Measurements from ENCODE around the gene SRPK1.
A peak's percentile ranks its signal among the peaks of the same experiment; 100 is the strongest.
"Not testable (repeated sequence)": the region's sequence is repeated elsewhere in the genome, so short reads cannot be mapped to it uniquely, and the experiment has no call there.

The SRPK1 gene

DNA sequence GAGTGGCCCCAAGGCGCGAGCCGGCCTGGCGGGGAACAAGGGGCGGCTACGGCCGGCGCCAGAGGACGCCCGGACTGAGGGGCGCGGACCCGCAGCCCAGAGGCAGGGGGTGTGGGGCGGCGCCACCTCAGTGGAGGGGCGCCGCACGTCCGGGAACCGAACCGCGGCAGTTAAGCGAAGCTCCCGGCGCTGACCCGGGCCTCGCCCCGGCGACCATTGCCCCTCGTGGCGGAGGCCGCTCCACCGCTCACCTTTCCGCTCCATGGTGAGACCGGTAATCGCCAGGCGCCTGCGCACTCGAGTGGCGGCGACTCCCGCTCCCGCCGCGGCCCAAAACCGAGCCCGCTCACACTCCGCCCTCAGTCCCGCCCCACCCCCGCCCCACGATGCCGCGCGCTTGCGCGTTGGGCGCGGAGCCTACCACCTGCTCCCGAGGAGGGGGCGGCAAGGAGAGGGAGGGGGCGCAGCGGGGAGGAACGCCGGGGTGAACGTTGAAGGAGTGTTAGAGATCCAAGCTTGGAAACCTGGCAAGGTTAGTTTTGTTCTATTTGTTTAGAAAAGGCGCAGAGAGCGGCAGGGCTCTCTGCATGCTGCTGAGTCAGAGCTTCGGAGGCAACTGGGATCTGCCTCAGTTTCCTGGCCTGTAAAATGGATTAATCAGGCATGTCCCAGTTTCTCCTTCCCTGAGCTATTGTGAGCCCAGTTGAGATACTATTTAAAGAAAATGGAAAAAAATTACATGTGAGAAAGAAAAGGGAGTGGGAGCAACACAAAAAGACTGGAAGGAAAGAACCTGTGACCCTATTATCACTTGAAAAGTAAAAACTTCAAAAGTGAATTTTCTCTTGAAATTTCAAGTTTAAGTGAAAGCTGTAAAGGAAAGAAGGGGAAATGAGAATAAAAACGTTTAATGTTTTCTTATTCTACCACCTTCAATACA lies at the start of gene SRPK1:
Gene SRPK1, minus strand, starts transcription at position 306 of the 940 bp plus-strand sequence. Its CDS starts 42 bp downstream, at position 264.
- peak; percentile 88 for DNase-seq

DNA sequence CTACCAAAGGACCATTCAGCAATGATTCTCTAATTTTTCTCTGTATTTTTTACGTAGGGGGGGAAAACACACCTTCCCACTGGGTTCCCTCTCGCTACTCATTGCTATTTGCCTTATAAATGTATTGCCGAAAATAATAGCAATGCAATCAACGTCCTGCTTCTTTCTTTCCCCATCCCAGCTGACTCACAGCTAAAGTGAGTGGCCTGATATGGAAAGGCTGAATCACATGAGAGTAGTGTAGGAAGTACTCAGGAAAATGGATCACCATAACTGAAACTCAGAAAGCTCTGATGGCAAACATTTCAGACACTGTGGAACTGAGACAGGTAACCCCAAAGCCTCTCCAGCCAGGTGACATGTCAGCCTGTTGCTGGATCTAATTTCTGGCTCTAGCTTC lies 49.3 kb upstream of the SRPK1 start:
- no peak for DNase-seq

DNA sequence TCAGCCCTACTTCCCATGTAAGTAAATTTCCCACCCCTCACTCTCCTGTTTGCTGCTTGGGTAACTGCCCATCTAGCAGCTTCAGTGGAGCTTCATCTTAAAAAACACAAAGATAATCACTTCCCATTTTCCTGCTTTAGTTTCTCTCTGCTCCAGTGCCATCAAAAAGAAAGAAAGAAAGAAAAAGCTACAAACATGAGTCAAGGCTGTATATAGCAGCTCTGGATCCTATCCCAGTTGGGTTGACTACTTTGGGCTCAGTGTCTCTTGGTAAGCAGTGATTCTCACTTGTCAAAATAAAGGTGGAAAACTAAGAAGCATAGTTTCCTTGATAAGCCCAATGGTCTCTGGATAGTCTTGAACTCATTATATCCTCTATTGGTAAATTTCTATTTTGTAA lies 48.7 kb upstream of the SRPK1 start:
- no peak for DNase-seq

DNA sequence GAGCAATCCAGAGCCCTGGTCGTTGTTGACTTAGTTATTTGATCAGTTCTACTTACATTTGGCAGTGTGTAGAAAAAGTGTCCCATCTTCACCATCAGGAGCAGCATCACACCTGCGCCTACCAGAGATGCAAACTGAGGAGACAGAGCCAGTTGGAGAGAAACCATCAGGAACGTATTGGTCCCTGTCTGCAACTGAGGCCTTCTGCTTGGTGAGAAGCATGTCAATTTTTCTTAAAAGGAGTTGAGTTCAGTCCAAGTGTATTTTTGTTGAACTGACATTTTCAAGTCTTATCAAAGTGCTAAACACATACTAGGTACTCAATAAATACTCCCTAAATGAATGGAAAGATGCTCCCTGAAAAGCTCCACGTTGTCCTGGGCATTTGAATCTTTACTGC lies 47.9 kb upstream of the SRPK1 start:
- no peak for DNase-seq

DNA sequence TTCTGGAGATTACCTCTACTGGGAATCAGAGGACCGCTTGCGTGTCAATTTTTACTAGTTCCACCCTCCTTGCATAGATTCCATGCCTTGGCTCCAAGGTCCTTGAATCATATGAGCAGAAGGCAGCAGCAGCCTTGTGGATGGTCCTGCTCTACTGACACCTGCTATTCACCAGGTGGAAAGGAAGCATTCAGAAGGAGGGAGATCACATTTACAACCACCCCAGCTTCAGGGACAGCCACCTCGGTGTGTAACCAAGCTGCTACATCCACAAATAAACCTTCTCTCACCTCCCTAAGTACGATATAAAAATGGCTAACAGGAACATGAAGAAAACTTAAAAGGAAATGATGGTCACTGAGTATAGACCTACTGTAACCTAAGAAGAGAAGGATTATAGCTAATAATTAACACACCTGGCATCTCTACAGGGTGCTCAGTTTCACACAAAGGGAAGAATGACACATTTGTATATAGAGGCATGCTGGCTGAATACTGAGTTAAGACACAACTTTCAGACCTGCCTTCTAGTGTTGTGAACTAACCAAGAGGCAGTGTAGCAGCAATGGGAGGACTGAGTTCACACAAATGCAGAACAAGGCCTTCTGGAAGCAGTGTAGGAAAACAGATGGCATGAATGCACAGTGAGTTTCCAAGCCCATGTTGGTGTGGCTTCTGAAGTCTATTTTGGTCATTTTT lies 46.3 kb upstream of the SRPK1 start:
- no peak for DNase-seq

DNA sequence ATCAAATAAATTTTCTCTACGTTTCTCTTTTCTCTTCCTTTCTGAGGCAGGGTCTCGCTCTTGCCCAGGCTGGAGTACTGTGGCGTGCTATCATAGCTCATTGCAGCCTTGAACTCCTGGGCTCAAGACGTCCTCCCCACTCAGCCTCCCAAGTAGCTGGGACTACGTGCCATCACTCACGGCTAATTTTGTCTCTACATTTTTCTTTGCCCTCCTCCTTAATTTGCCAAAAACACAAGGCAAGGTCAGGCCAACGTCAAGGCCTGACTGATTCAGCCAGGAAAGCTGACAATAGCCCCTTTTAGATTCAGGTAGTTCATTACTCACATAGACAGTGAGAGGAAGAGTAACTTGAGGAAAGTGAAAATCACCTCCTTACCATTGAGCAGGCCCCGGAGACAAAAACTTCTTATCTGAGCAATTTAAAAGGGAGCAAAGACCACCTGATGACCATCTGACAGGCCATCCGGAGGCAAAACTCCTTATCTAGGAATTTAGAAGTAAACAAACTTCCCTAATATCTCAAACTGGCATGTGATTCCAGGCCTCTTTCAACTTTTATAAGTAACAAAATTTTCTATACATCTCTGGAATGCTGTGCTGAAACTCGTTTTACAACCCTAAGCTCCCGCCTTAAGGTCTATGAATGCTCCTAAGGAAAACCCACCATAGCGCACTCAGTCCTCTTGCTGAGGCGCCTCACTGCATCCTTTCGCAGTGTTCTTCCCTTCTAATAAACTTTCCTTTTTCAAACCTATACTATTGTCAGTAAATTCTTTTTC lies 42.1 kb upstream of the SRPK1 start:
- no peak for DNase-seq

DNA sequence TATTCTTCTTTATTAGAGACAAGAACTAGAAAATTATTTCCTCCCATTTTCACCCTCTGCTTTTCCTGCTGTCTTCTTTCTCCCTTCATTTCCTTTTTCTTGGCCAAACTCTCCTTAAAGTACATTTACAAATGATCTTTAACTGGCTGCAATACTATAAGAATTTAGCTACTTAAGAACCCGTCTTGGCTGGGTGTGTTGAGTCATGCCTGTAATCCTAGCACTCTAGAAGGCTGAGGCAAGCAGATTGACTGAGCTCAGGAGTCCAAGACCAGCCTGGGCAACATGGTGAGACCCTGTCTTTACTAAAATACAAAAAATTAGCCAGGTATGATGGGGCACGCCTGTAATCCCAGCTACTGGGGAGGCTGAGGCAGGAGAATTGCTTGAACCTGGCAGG lies 39.3 kb upstream of the SRPK1 start:
- no peak for DNase-seq

DNA sequence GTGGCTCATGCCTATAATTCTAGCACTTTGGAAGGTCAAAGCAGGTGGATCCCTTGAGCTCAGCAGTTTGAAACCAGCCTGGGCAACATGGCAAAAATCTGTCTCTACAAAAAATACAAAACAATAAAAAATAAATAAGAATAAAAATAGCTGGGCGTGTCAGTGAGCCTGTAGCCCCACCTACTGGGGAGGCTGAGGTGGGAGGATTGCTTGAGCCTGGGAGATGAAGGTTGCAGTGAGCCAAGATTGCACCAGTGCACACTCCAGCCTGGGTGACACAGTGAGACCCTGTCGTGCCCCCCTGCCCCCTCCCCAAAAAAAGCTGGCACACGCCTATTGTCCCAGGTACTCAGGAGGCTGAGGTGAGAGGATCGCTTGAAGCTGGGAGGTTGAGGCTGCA lies 35.1 kb upstream of the SRPK1 start:
- DNase-seq = no peak

DNA sequence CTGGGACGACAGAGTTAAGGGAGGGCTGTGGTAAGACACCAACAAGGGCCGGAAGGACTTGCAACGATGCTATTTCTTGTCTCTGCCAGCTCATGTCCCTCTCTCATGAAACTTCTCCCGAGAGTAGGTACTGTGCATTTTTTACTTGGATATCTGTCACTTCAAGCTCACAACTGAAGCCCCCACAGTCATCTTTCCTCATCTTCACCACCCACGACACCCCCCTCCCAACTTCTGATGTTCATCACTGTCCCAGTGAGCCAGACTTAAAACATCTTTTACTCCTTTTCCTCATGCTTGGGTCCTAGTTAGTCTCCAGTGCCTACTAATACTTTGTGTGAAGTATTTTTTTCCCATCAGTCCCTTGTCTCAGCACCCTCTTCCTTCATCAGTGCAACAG lies 34.6 kb upstream of the SRPK1 start:
- DNase-seq = no peak

DNA sequence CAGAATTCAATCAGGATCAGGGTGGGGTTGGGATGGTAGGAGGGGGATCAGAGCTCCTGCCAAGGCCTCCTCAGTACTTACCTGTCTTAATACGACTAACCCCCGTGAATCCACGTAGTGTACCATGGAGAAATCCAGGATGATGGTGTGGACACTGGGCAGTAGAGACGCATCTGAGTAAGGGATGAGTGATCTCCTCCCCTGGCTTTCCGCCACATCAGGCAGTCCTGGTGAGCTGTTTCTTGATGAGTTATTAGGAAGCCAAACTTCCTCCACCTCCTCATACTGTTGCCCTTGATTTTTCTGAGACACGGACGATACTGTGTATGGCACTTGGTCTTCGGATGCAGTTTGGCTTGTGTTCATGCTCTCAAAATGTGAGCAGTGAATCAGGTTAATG lies 34.2 kb upstream of the SRPK1 start:
- no peak for DNase-seq

DNA sequence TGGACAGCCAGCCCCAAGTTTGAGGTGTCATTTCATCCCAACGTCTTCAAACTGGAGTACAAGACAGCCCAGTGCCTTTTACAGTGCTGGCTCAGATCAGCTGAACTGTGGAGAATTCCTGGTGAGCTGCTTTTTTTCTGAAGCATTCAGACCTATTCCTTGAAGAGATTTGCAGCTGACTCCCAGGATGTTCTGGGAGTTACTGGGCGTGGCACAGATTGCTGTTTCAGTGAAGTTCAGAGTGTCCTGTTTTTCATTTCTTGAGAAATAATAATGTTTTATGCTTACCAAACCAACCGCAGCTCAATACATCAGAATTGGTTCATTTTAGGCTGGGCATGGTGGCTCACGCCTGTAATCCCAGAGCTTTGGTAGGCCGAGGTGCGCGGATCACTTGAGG lies 33.4 kb upstream of the SRPK1 start:
- DNase-seq = no peak

DNA sequence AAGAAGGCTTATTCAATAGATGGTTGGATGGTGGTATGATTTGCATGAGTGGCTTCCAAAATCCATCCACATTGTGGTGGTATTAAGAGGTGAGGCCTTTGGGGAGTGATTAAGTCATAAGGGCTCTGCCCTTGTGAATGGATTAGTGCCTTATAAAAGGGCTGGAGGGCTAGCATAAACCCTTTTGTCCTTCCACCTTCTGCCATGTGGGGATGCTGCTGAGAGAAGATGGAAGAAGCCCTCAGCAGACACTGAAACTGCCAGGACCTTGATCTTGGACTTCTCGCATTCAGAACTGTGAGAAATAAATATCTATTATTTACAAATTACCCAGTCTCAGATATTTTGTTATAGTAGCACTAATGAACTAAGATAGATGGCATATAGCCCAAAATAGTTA lies 27.8 kb upstream of the SRPK1 start:
- DNase-seq = no peak

DNA sequence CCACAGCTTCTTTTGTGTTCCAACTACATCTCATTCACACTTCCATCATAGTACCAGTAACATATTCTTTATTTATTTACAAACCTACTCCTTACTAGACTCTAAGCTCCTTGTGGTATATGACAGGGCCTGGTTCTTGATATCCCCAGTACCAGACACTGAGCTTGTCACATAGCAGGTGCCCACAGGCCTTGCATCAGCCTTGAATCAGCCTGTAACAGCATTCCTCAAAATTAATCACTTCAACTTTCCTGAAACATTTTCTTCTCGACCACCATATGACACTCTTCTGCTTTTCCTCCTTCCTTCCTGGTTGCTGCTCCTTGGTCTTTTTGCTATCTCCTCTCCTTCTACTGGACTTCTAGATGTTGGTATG lies 24.7 kb upstream of the SRPK1 start:
- no peak for DNase-seq

DNA sequence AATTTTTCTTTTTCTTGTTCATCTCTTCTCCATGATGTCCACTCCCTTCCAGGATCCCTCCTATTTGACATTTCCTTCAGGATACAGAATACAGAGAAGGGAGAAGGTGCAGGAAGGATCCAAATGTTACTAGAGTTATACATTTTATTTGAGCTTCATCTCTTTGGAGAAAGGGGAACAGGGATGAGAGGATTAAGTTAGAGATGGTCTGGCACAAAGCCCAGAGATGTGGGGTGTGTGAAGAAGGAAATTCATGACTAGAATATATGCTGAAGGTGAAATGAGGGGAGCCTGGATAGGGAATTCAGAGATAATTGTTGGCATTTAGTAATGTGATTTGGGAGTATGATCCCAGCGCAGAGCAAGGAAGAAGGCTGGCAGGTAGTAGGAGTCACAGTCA lies 22.5 kb upstream of the SRPK1 start:
- DNase-seq = no peak

DNA sequence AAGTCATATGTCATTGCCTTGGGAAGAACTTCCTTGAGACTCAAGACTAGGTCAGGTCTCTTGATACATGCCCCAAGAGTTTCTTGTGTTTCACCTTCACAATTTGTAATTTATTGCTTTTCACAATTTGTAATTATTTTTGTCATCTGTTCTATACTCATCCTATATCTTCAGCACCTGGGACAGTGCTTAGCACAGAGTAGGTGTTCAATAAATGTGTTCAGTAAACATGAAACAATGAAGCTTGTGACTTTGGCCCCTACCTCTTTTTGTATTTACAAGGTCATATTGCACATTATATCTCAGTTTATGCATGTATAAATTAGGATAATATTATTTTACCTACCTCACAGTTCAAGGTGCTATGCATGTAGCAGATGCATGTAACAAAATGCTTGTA lies 21.5 kb upstream of the SRPK1 start:
- DNase-seq = no peak

DNA sequence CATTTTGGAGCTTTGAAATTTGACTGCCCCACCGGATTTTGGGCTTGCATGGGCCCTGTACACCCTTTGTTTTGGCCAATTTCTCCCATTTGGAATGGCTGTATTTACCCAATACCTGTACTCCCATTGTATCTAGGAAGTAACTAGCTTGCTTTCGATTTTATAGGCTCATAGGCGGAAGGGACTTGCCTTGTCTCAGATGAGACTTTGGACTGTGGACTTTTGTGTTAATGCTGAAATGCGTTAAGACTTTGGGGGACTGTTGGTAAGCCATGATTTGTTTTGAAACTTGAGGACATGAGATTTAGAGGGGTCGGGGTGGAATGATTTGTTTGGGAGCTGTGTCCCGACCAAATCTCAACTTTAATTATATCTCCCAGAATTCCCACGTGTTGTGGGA lies 20.3 kb upstream of the SRPK1 start:
- not testable (repeated sequence) for DNase-seq

DNA sequence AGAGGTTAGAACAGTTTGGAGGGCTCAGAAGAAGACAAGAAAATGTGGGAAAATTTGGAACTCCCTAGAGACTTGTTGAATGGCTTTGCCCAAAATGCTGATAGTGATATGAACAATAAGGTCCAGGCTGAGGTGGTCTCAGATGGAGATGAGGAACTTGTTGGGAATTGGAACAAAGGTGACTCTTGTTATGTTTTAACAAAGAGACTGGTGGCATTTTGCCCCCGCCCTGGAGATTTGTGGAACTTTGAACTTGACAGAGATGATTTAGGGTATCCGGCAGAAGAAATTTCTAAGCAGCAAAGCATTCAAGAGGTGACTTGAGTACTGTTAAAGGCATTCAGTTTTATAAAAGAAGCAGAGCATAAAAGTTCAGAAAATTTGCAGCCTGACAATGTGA lies 19.1 kb upstream of the SRPK1 start:
- not testable (repeated sequence) for DNase-seq

DNA sequence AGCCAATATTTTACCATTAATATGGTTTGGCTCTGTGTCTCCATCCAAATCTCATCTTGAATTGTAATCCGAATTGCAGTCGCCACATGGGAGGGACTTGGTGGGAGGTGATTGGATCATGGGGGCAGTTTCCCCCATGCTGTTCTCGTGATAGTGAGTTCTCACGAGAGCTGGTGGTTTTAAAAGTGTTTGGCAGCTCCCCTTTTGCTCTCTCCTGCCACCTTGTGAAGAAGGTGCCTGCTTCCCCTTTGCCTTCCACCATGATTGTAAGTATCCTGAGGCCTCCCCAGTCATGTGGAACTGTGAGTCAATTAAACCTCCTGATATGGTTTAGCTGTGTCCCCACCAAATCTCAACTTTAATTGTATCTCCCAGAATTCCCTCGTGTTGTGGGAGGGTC lies 18.4 kb upstream of the SRPK1 start:
- not testable (repeated sequence) for DNase-seq

DNA sequence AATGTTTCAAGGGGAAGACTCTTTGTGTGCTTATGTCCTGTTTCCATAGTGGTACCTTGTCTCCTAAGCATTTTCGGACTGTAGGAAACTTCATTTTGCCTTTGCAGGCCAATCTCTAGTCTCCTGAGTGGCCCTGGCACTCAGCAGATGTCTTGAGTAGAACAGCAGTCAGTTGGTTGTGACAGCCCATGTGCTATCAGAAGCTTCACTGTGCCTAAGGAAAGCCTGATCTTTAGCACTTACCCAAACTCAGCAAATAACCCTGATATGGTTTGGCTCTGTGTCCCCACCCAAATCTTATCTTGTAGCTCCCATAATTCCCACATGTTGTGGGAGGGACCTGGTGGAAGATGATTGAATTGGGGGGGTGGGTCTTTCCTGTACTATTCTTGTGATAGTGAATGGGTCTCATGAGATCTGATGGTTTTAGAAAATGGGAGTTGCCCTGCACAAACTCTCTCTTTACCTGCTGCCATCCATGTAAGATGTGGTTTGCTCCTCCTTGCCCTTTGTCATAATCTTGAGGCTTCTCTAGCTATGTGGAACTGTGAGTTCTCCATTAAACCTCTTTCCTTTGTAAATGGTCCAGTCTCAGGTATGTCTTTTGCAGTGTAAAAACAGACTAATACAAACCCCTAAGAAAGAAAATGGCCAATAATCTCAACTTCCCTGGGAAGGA lies 15.9 kb upstream of the SRPK1 start:
- no peak for DNase-seq

DNA sequence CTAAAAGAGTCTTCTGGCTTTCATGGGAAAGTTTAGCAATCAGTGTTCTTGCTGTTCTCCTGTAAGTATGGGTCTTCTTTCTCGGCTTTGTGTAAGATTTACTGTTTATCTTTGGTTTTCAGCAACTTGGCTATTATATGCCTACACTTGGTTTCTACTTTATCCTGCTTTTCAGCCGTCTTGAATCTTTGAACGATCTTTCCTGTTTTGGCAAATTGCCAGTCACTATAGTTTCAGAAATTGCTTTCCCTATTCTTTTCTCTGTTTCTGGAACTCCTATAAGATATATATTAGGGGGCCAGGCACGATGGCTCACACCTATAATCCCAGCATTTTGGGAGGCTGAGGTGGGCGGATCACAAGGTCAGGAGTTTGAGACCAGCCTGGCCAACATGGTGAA lies 14.6 kb upstream of the SRPK1 start:
- no peak for DNase-seq

DNA sequence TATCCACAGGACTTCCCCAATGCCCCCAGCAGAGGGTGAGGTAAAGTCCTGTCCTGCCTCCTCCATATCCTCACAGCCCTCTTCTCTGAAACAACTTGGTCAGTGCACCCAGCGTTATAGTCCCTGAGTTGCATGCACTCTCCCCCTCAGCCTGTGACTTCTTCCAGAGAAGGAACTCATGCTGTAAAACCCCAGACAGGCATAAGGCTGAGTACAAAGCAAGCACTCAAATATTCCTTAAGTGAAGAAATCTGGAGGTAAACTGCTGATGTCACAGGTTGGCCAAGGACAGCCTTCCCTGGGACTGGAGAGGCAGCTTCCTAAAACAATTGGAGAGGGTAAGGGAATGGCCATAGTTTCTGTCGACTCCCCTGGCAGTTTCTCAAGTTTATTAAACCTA lies 12.9 kb upstream of the SRPK1 start:
- DNase-seq = no peak

DNA sequence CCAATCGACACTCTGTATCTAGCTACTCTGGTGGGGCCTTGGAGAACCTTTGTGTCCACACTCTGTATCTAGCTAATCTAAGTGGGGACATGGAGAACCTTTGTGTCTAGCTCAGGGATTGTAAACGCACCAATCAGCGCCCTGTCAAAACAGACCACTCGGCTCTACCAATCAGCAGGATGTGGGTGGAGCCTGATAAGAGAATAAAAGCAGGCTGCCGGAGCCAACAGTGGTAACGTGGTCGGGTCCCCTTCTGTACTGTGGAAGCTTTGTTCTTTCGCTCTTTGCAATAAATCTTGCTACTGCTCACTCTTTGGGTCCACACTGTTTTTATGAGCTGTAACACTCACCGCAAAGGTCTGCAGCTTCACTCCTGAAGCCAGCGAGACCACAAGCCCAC lies 11.0 kb upstream of the SRPK1 start:
- DNase-seq = not testable (repeated sequence)

DNA sequence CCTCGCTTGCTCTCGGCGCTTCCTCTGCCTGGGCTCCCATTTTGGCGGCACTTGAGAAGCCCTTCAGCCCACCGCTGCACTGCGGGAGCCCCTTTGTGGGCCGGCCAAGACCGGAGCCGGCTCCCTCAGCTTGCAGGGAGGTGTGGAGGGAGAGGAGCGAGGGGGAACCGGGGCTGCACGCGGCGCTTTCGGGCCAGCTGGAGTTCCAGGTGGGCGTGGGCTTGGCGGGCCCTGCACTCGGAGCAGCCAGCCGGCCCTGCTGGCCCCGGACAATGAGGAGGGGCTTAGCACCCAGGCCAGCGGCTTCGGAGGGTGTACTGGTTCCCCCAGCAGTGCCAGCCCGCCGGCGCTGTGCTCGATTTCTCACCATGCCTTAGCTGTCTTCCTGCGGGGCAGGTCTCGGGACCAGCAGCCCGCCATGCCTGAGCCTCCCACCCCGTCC lies 10.2 kb upstream of the SRPK1 start:
- no peak for DNase-seq

Data from CD4-positive, alpha-beta T cell treated with Interferon gamma for 1 hour (primary cell).